Adrenal gland (tissue), 12 donors: Measurements from ENCODE around the gene ZNF224. TPM values are rescaled to one million over a fixed set of nuclear protein-coding genes. Genes with fewer than 3 reads are reported as not detected.

Experiments
- DNase-seq, 7 donors: peaks; one replicate each; pipeline ENCODE4 v3.0.0-alpha.2; 2019 to 2020
- H3K27ac ChIP-seq, 5 donors: fragments of 200-600 bp; sonication (generic) in 4 of 5; 1 replicate in 3 of 5; 2 replicates in 2 of 5; pipeline versions ENCODE4 v1.5.1 to v1.8.0; 2016 to 2020; ENCODE audit warnings: mild to moderate bottlenecking in 1 of 5
- H3K27me3 ChIP-seq: fragments of 200-600 bp; 2 replicates; pipeline ENCODE4 v1.8.0; 2021
- H3K36me3 ChIP-seq, 2 donors: fragments of 200-600 bp; replicated peaks in 1 of 2; 1 replicate in 1 of 2; 2 replicates in 1 of 2; pipeline versions ENCODE4 v1.5.1 to v1.8.0; 2018 to 2022
- H3K4me1 ChIP-seq, 2 donors: fragments of 200-600 bp; replicated peaks in 1 of 2; 1 replicate in 1 of 2; 2 replicates in 1 of 2; pipeline versions ENCODE4 v1.5.1 to v1.8.0; 2018 to 2021
- H3K4me3 ChIP-seq, 4 donors: fragments of 200-600 bp; sonication (generic) in 3 of 4; one replicate each; pipeline ENCODE4 v1.5.1; 2016 to 2018
- H3K9me3 ChIP-seq, 3 donors: fragments of 200-600 bp; sonication (generic) in 1 of 3; replicated peaks in 1 of 3; 1 replicate in 2 of 3; 2 replicates in 1 of 3; pipeline versions ENCODE4 v1.5.1 to v1.8.0; 2016 to 2021
- POLR2A ChIP-seq, 2 donors: fragments of 450-650 bp; IDR thresholded peaks; one replicate each; pipeline ENCODE4 v1.6.1; 2017; ENCODE audit warnings: antibody characterized with exemption in 2 of 2, mild to moderate bottlenecking in 2 of 2, moderate library complexity in 1 of 2
- WGBS, 4 donors: extraction: QIAGEN DNeasy Blood & Tissue Kit in 2 of 4; methylation state at CpG; one replicate each; pipeline versions ENCODE4 v1.1.5 to v1.1.7; 2013 to 2017; 5-methylcytosine and 5-hydroxymethylcytosine counted together
- intact Hi-C, 2 donors: fragments of 100-400 bp; cut with DNase I; formaldehyde crosslinking; loops; one replicate each; pipeline versions ENCODE4 v1.14.1 to v1.15.0; 2022 to 2023
- polyA plus RNA-seq, 3 donors: library from polyadenylated mRNA; stranded (reverse); fragments of 200-250 nt in 2 of 3; fragments of 350-450 nt in 1 of 3; fragmentation: Illumina TruSeq in 1 of 3; extraction: RNeasy Lipid Tissue Mini Kit (QIAGEN cat#74804) in 1 of 3; gene quantifications; one replicate each; pipeline ENCODE4 v1.2.3, GENCODE V29; 2013 to 2014
- total RNA-seq, 9 donors: library from RNA; depleted of rRNA in 4 of 9; stranded (reverse); fragments of >200 nt in 4 of 9; fragments of 120-200 nt in 1 of 9; fragmentation: NEBNext Ultra II Directional in 1 of 9; extraction: Animal tissue kit (Norgen Biotek cat#: 25700) in 1 of 9; gene quantifications; one replicate each; pipeline versions ENCODE4 v1.1.0 to v1.2.4, GENCODE V29; 2013 to 2023
- TF ChIP-seq, protein P1 (sequence below), 6 experiments: fragments of 450-650 bp in 4 of 6; fragments of 200-600 bp in 2 of 6; sonication (generic) in 1 of 6; IDR thresholded peaks; 1 replicate in 5 of 6; 2 replicates in 1 of 6; pipeline versions ENCODE4 v1.5.1 to v1.8.0; 2016 to 2021; ENCODE audit warnings: antibody characterized with exemption in 6 of 6, mild to moderate bottlenecking in 2 of 6, moderate library complexity in 1 of 6
- donor health status: healthy with polysubstance abuse.
- donor health status: Bipolar disorder and iron deficiency.
- donor health status: DM: yes; HTN: yes; CAD: no.
- donor health status: DM: no; HTN: no; CAD: no.
- donor health status: DM: no; HTN: no; CAD: no.
- donor health status: DM: yes; HTN: yes; CAD: no.

Gene ZNF224
- total and polyA plus RNA-seq, 12 donors, result 14.5 to 44.6 (median 30.1) TPM

DNA sequence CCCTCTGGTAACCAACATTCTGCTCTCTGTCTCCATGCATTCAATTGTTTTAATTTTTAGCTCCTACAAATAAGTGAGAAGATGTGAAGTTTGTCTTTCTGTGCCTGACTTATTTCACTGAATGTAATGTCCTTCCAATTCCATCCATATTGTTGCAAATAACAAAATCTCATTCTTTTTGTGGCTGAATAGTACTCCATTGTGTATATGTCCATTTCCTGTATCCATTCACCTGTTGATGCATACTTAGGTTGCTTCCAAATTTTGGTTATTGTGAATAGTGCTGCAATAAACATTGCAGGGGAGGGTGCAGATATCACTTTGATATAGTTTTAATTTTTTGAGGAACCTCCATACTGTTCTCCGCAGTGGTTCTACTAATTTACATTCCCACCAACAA is 24.7 kb upstream of the ZNF224 start:
- peaks cover 0 to 7% of the 10 kb centered on the region in 2 donors for H3K4me1 ChIP-seq
- no peak for DNase-seq
- H3K27me3 ChIP-seq, result no peaks in the 10 kb centered on the region
- H3K27ac ChIP-seq, result no peak overlapping the region
- peaks cover 0 to 3% of the 10 kb centered on the region in 2 donors for H3K36me3 ChIP-seq
- H3K9me3 ChIP-seq, result peaks cover 0 to 20% (median 0%) of the 10 kb centered on the region in 3 donors
- intact Hi-C loops, result no loop called here
- no peak for TF ChIP-seq POLR2A (IDR thresholded peaks at IDR 0.05)
- TF ChIP-seq, protein P1, sequence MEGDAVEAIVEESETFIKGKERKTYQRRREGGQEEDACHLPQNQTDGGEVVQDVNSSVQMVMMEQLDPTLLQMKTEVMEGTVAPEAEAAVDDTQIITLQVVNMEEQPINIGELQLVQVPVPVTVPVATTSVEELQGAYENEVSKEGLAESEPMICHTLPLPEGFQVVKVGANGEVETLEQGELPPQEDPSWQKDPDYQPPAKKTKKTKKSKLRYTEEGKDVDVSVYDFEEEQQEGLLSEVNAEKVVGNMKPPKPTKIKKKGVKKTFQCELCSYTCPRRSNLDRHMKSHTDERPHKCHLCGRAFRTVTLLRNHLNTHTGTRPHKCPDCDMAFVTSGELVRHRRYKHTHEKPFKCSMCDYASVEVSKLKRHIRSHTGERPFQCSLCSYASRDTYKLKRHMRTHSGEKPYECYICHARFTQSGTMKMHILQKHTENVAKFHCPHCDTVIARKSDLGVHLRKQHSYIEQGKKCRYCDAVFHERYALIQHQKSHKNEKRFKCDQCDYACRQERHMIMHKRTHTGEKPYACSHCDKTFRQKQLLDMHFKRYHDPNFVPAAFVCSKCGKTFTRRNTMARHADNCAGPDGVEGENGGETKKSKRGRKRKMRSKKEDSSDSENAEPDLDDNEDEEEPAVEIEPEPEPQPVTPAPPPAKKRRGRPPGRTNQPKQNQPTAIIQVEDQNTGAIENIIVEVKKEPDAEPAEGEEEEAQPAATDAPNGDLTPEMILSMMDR (IDR thresholded peaks at IDR 0.05), result no peak
- WGBS, 4 donors, result 91 to 98% (median 95%) methylated on average over 1 of the region's 1 CpG
- H3K4me3 ChIP-seq, result no peak overlapping the region

DNA sequence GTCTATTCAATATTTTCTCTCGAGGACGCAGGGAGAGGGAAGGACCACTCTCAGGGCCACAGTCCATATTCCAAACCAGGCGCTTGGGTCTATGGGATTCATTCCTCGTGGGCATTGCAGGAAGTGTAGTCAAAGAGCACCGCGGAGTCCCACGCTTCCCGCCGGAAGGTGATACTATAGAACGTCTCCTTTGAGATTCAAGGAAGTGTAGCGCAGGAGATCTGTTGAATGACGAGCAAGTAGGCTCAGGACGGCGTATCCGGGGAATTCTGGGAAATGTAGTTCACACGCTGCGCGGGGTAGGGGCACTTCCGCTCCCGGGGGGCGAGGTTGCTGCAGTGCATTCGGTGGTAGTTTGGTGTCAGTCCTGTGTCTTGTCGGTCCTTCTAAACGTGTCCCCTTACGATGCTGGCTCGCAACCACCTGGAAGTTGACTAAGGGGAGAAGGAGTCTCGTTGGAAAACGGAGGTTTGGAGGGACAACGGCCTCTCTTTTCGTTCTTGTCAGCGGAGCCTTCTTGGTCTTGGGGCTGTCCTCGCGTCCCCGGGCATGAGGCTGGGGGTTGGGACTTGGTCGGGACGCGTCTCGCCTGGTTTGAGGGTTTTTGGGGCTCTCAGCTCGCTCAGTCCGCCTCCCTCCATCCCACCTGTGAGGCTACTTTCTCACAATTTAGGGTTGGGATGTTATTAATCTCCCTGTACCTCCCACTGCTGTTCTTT is 22.2 kb upstream of the ZNF224 start, which contains the start of gene ZNF284:
Gene ZNF284 (plus strand): TSS at position 336 of the 719 bp plus-strand sequence. CDS start 4,231 bp downstream, outside the sequence.
- peak within 1 kb of the TSS in 2 of 5 donors; percentile 21 to 56 for H3K27ac ChIP-seq
- H3K4me1 ChIP-seq, result peaks cover 0 to 7% of the 10 kb centered on the region in 2 donors
- H3K36me3 ChIP-seq, result no peaks in the 10 kb centered on the region
- H3K9me3 ChIP-seq, result peaks cover 0 to 4% (median 0%) of the 10 kb centered on the region in 3 donors
- H3K27me3 ChIP-seq, result no peaks in the 10 kb centered on the region
- peak within 1 kb of the TSS; percentile 10 to 72 (median 65) for H3K4me3 ChIP-seq
- DNase-seq, result peak; percentile 81 to 95 (median 87)
- WGBS, 4 donors, result 0 to 1% (median 0%) methylated on average over 27 to 40 of the region's 40 CpGs
- peak in 1 of 2 donors; percentile 30 for TF ChIP-seq POLR2A (IDR thresholded peaks at IDR 0.05)
- TF ChIP-seq, protein P1 (IDR thresholded peaks at IDR 0.05), result no peak
- intact Hi-C loops, result no loop called here

DNA sequence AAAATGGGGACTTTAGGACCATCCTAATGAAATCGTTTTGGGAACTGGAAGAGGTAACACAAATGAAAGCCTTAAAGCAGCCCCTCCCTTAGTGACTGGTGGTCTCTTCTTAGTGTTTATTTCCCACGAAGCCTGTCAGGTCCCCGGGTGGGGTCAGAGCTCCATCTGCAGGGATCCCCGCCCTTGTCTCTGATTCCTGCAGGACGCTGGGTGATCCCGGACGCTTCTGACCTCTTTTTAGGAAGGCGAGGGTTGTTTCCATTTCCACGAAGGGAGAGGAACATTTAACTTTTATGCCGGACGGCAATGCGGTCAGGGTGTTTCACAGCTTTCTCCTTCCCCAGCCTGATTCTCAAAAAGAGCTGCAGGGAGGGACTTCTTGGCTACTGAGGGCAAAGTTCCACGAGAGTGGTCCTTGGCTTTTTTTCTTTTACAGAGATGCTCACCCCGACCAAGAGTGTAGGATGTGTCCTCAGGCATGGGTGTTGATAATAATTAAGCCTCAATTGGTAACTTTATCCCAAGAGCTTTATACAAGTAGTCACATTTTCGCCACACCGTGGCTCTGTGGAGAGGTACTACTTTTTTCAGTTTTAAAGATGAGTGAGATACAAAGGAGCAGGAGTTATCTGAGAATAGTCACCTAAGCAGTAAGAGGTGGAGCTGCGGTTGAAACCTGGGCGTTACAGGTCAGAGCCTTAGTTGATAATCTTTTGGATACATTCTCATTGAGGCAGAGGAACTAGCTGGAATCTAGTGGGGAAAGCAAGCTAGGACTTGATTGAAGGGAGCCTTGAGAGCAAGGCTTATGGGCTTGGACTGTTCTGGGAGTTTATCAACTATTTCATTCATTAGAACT is 21.4 kb upstream of the ZNF224 start:
- H3K4me3 ChIP-seq, result peak overlapping the region in 3 of 4 donors; percentile 10 to 72 (median 72)
- DNase-seq, result no peak
- H3K9me3 ChIP-seq, result no peaks in the 10 kb centered on the region
- no peak for TF ChIP-seq POLR2A (IDR thresholded peaks at IDR 0.05)
- H3K27ac ChIP-seq, result no peak overlapping the region
- H3K4me1 ChIP-seq, result peaks cover 0 to 7% of the 10 kb centered on the region in 2 donors
- H3K27me3 ChIP-seq, result no peaks in the 10 kb centered on the region
- intact Hi-C loops, result no loop called here
- 19 to 26% (median 22%) methylated on average over 16 to 18 of the region's 18 CpGs for WGBS, 4 donors
- H3K36me3 ChIP-seq, result peaks cover 0 to 7% of the 10 kb centered on the region in 2 donors

DNA sequence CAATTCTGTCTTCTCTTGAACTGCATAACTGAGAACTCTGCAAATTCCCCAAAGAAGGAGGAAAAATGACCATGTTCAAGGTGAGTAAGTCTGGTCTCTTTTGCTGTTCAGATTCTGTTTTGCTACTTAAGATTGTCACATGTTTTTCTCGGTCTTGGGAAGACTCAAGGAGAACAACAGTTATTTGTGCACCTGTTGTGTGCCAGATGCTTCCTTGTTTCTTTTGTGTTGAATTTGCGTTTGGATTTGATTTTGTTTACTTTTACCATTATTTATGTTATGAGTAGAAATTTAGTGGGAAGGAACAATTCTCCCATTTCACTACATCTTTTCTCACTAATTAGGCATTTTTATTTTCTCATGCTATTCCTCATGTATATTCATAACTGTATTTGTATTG is 17.8 kb upstream of the ZNF224 start:
- no peak for DNase-seq
- peaks cover 0 to 7% of the 10 kb centered on the region in 2 donors for H3K4me1 ChIP-seq
- H3K36me3 ChIP-seq, result peaks cover 0 to 15% of the 10 kb centered on the region in 2 donors
- no peak overlapping the region for H3K27ac ChIP-seq
- no peak overlapping the region for H3K4me3 ChIP-seq
- no peak for TF ChIP-seq POLR2A (IDR thresholded peaks at IDR 0.05)
- TF ChIP-seq, protein P1 (IDR thresholded peaks at IDR 0.05), result no peak
- H3K9me3 ChIP-seq, result no peaks in the 10 kb centered on the region
- intact Hi-C loops, result no loop called here
- no peaks in the 10 kb centered on the region for H3K27me3 ChIP-seq
- 89 to 96% (median 91%) methylated on average over 2 of the region's 2 CpGs for WGBS, 4 donors
